GM12878 (cell line): ENCODE results near the gene KCNJ3.

Source experiments
- ETV6 ChIP-seq, 2 experiments: fragments of 450-650 bp in 1 of 2; IDR thresholded peaks in 1 of 2; conservative IDR thresholded peaks in 1 of 2; 2 replicates each; pipeline ENCODE4 v1.6.1; 2014; ENCODE audit warnings: antibody characterized with exemption in 1 of 2, borderline replicate concordance in 1 of 2, low read depth in 1 of 2, mild to moderate bottlenecking in 1 of 2, moderate library complexity in 1 of 2
- HCFC1 ChIP-seq: fragments of 150-350 bp; IDR thresholded peaks from 2 replicates; pipeline ENCODE4 v1.6.1; 2014; ENCODE audit warnings: low read length
- KDM1A ChIP-seq: fragments of 200-600 bp; sonication (generic); IDR thresholded peaks from 2 replicates; pipeline ENCODE4 v1.6.1; 2016; ENCODE audit warnings: borderline replicate concordance
- MYC ChIP-seq: IDR thresholded peaks from 2 replicates; pipeline ENCODE4 v1.6.1; 2011; ENCODE audit warnings: mild to moderate bottlenecking, low read length, moderate library complexity, inconsistent platforms; ENCODE audit not compliant: insufficient read depth, insufficient replicate concordance, insufficient read length, severe bottlenecking
- POLR2A ChIP-seq: IDR thresholded peaks from 2 replicates; pipeline ENCODE4 v1.6.1; 2011; ENCODE audit warnings: low read depth, mild to moderate bottlenecking, low read length
- POLR2AphosphoS5 ChIP-seq: IDR thresholded peaks from 2 replicates; pipeline ENCODE4 v1.6.1; 2011; ENCODE audit warnings: mild to moderate bottlenecking, low read length, inconsistent platforms
- SIN3A ChIP-seq: IDR thresholded peaks from 2 replicates; pipeline ENCODE4 v1.6.1; 2012; ENCODE audit warnings: low read depth, low read length, improper control_type of control experiment
- SMARCA5 ChIP-seq: fragments of 450-650 bp; IDR thresholded peaks from 2 replicates; pipeline ENCODE4 v1.6.1; 2017; ENCODE audit warnings: mild to moderate bottlenecking
- USF1 ChIP-seq: IDR thresholded peaks from 2 replicates; pipeline ENCODE4 v1.6.1; 2011; ENCODE audit warnings: borderline replicate concordance, low read depth, mild to moderate bottlenecking, moderate library complexity, mixed read lengths, low read length; ENCODE audit not compliant: insufficient read depth; ENCODE audit errors: extremely low read length

GRCh38 chr2:154813636-154814035 is 115.1 kb downstream of the KCNJ3 start:
- TF ChIP-seq USF1, result no peak
- no peak for TF ChIP-seq MYC
- TF ChIP-seq SMARCA5, result no peak
- TF ChIP-seq POLR2A, result no peak
- no peak for TF ChIP-seq POLR2AphosphoS5
- TF ChIP-seq ETV6 (conservative IDR thresholded peaks at IDR 0.05 in 1 of 2, IDR thresholded peaks at IDR 0.05 in 1 of 2; ENCODE audit: borderline replicate concordance in 1 of 2, low read depth in 1 of 2), result no peak
- no peak for TF ChIP-seq SIN3A
- no peak for TF ChIP-seq KDM1A
- no peak for TF ChIP-seq HCFC1
